GM21360 (cell line): ENCODE results near the gene KCNH1.

Experiments used
- ATAC-seq: cut with Tn5 transposase; IDR thresholded peaks from one replicate; pipeline ENCODE4 v1.9.1; 2021; ENCODE audit warnings: mild to moderate bottlenecking, moderate library complexity; ENCODE audit not compliant: unreplicated experiment

Gene KCNH1

DNA sequence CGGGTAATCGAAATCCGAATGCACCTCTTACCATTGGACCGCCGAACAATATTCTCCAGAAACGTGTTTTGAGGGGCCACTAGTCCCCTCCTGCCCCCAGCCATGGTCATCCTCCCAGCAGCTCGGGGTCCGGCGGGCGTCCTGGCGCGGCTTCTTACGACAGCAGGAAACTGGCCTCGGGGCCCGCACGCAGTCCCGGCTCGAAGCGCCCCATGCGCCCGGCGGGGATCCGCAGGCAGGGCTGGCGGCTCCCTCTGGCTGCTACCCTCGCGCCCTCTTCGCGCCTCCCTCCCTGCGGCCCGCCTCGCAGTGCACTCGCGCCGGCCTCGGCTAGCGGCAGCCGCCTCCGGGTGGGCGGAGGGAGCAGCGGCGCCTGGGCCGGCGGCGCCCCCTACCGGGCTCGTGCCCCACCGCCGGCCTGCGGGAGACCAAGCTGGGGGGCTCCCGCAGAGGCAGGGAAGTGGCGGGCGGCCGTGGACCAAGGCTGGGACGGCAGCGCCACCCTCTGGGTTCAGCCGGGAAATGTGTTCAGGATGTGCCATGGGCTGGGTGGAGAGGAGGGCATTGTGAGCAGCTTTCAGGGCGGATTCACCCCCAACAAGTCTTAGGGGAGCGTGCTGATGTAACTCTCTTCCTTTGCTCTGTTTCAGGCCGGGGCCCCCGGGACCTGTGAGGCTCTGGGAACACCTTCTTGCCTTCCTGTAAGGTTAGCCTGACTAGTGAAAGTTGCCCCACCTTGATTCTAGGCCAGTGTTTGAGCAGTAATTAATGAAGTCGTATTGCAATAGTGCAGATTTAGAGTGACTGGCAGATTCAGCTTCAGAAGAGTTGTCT is at the start of gene KCNH1:
Gene KCNH1 (minus strand): TSS at position 313 of the 834 bp plus-strand sequence. CDS start 203 bp downstream, at position 110.
- ATAC-seq = peak; percentile 97

GRCh38 chr1:211182746-211183145 is 48.8 kb upstream of the KCNH1 start:
- ATAC-seq = no peak

DNA sequence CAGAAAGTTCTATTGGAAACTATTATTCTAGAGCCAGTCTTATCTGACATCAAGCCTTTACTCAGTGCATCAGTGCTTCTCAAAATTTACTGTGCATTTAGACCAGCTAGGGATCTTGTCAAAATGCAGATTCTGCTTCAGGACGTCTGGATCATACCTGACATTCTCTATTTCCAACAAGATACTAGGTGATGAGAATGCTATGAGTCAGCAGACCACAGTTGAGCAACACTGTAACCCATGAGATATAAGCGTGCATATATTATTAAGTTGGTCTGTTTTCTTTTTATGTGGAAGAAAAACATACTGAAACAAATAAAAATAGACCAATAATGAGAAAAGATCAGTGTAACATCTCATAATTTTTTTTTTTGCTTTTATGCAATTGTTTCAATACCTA is 40.4 kb upstream of the KCNH1 start:
- no peak for ATAC-seq

- ATAC-seq = no peak
These were observed 38.7 kb upstream of the KCNH1 start for GRCh38 chr1:211172657-211173056.

DNA sequence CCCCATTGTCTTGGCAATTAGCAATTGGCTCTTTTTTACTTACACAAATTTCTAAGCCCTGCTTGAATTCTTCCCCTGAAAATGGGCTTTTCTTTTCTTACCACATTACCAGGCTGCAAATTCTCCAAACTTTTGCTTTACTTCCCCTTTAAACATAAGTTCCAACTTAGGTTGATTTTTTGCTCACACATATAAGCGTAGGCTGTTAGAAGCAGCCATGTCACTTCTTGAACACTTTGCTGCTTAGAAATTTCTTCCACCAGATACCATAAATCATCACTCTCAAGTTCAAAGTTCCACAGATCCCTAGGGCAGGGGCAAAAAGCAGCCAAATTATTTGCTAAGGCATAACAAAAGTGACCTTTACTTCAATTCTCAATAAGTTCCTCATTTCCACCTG is 35.4 kb upstream of the KCNH1 start:
- no peak for ATAC-seq

DNA sequence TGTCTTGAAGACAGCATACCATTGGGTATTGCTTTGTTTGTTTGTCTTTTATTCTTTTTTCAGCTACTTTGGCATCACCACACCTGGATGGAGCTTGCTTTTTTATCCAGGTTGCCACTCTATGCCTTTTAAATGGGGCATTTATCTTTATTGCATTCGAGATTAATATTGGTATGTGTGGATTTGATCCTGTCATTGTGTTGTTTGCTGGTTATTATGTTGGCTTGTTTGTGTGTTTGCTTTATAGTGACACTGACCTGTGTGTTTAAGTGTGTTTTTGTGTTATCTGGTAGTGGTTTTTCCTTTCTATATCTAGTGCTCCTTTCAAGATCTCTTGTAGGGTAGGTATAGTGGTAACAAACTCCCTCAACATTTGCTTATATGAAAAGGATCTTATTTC is 24.9 kb upstream of the KCNH1 start:
- ATAC-seq = no peak

DNA sequence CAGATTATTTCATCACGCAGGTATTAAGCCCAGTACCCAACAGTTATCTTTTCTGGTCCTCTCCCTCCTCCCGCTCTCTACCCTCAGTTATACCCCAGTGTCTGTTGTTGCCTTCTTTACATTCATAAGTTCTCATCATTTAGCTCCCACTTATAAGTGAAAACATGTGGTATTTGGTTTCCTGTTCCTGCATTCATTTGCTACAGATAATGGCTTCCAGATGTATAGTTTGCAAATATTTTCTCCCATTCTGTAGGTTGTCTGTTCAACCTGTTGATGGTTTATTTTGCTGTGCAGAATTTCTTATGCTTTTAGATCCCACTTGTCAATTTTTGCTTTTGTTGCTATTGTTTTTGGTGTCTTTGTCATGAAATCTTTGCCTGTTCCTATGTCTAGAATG is 21.1 kb upstream of the KCNH1 start:
- ATAC-seq = no peak

- ATAC-seq = no peak
These were observed 20.0 kb upstream of the KCNH1 start for GRCh38 chr1:211153932-211154331.

- no peak for ATAC-seq
These were observed 14.4 kb upstream of the KCNH1 start for GRCh38 chr1:211148366-211148765.

- no peak for ATAC-seq
These were observed 12.0 kb upstream of the KCNH1 start for GRCh38 chr1:211145944-211146343.

DNA sequence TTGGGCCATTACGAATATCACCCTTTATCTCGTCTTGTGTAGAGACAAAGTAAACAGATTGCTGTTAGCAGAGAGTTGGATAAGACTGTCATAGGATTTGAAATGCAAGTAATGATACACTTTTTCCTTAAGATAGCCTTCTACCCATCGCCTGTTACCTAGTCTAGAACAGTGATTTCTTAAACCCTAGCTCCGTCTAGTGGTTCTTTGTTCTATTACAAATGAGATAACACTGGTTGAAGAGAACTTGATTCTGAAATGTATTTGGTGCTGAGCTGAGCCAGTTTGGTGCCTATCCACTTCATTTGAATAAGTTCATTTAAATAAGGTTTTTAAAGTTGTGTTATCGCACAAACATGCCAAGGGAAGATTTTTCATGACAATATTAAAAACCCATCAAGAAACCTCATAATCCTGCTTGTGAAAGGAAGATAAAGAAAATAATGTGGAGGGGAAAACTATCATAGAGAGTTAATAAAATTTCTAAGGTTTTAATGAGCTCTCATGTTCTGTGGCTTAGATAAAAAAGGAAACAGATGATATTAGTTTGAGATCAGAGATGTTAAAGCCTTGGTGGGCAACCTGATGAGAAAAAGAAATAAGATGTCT is 1.5 kb upstream of the KCNH1 start:
- no peak for ATAC-seq

DNA sequence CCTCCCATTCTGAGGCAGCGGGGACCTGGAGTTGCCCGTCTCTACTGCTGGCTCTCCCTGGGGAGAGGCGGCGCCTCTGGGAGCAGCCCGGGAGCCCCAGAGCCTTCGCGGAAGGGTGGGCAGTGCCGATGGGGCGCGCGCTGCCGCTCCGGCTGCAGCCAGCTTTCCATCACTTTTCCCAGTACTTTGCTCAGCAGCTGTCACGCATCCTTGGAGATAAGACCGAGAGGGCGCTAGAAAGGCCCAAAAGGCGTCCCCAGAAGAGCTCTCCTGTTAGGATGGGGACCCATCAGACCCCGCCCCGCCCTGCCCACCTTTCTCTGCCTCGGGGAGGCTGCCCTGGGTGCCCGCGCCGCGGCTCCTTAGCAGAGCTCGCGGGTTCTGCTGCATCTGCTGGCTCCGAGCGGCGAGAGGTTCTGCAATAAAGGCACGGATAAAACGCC is 534 bp downstream of the KCNH1 start:
- ATAC-seq = no peak

DNA sequence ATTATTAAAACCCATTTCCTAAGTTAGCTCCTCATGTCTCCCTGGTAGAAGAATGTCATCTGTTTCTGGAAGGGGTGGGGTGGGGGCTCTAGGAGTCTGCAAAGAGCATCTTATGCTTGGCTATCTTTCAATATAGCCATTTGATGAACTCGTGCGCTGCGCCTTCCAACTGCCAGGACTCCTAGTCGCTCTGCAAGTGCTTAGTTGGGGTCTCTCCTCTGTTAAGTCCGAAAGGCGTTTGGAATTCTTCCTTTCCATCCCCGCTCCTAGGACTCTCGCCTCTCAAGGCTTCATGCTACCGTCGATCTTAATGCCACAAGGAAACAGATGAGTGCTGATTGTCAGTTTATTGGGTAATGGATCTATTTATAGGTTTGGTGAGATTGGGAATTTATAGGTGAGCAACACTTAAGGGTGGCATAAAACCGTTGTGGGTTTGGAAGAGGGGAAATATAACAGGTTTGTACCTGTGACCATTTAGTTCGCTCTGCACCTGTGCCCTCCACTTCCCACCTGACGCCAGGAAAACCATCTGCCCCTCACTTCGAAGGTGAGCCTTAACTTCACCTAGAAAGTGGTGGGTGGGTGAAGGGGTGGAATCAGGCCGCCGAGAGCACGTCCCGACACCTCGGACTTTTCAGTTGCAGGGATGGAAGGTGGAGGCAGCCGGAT is 1.1 kb downstream of the KCNH1 start:
- no peak for ATAC-seq

- no peak for ATAC-seq
These were observed 4.2 kb downstream of the KCNH1 start for GRCh38 chr1:211129776-211130175.

GRCh38 chr1:211127166-211127565 is 6.8 kb downstream of the KCNH1 start:
- ATAC-seq = no peak

GRCh38 chr1:211126622-211127021 is 7.3 kb downstream of the KCNH1 start:
- no peak for ATAC-seq

DNA sequence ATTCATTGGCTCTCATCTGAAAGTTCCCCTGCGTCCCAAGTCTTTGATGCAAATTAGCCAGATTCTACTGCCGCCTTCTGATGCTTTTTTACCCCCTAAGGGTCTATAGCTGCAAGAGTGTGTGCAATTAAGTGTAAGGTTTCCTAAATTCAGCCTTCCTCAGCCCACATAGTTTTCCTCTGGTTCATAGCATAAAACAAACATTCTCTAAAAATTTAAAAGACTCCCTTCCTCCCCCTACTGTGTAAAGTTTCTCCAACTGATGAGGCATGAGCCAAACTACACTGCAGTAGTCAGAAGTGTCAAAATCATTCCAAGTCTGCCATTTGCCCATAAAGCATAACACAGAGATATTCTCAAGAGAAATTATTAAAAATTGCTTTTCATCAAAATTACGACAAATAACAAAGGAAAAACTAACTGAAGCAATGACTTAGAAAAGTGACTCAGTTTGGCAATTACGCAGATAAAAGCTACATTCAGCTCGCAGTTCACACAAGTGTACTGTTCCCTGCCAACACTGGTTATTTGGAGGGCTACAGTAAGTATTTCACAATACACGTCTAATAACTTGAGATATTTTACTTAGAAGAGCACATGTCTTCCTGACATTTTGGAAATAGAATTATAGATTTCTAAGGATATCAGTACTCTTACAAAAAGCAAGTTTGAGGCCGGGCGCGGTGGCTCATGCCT is 15.4 kb downstream of the KCNH1 start:
- ATAC-seq = no peak

GRCh38 chr1:211114446-211114845 is 19.5 kb downstream of the KCNH1 start:
- no peak for ATAC-seq

- ATAC-seq = no peak
These were observed 20.4 kb downstream of the KCNH1 start for GRCh38 chr1:211113566-211113965.

- no peak for ATAC-seq
These were observed 22.6 kb downstream of the KCNH1 start for GRCh38 chr1:211111351-211111750.

GRCh38 chr1:211101481-211101880 is 32.5 kb downstream of the KCNH1 start:
- ATAC-seq = no peak
